NK-92 treated with Interleukin-12 subunit alpha and Interleukin-12 subunit beta, amount 100 ng/mL, for 24 hours (cell line): ENCODE data around the gene TMEM200A.

Experiments
- DNase-seq: peaks from one replicate; lab custom pipeline; 2025; lab: John Stamatoyannopoulos, UW

The TMEM200A gene

DNA sequence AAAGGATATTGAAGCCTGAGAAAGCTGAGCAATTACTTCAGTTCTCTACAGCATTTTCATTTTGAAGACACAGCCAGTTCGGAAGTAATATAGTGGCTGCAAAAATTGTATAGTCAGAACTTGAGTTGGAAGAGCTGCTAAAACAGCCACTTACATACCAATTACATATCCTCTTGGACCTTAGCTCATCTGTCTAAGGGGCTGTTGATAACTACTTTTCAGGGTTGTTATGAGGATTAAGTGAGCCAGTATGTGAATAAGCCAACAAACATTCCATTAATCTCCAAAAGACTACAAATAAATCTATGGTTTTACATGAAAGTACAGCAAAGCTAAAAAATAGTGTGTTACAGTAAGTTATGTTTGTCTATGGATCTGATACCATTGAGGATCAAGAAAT lies 59.7 kb downstream of the TMEM200A start:
- no peak for DNase-seq

GRCh38 chr6:130426066-130426721 lies 60.4 kb downstream of the TMEM200A start:
- no peak for DNase-seq

DNA sequence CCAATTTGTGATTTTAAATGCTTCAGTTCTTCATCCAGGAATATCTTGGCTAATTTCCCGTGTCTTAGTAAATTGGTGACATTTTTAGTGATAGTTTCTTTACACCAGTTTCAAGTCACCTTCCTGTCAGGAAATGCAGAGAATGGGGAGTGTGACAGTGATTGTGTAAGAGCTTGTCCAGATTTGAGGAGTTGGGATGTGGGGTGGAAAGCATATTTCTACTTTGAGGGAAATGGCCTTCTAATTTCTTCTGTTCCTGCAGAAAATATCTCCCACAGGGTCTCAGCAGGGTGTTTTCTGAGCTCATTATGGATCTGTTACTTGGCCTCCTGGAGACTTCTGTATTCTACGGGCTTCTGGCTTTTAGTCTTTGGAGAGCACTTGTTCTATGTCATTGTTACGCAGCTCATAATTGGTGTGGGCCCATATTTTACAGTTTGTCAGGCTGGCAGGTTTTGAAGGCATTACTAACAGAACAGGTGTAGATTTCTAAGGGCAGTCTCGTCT lies 65.6 kb downstream of the TMEM200A start:
- no peak for DNase-seq

DNA sequence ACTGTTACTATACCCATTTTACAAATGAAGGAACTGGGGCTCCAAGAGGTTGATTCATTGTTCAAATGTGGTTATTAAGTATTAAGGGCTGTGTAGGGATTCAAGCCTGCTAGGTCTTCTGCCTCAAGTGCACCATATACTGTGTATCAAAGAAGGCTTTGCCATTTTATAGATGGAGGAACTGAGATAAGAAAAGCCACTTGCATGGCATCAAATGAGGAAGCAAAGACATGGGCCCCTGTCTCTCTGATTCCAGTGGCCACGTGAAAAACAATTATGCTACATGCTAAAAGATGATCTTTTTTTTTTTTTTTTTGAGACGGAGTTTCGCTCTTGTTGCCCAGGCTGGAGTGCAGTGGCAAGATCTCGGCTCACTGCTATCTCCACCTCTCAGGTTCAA lies 67.0 kb downstream of the TMEM200A start:
- no peak for DNase-seq

GRCh38 chr6:130434174-130434873 lies 68.5 kb downstream of the TMEM200A start:
- no peak for DNase-seq

- no peak for DNase-seq
These were observed 69.4 kb downstream of the TMEM200A start for GRCh38 chr6:130435181-130435580.

DNA sequence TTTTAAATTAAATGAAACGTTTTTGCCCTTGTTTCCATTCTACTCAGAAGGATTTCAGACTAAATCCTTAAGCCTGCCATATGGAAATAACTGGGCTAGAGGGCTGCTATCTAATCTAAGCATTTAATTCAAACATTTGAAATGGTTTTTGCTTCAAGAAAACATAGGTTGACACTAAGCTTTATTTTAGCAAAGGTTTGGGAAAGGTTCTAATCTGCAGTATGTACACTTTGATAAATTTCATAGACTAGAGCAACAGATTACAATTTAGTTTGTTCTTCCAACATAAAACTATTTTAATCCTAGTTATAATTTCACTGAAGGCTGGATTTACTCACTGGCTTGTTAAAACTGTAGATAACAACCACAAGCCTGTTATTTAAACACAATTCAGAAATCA lies 72.1 kb downstream of the TMEM200A start:
- DNase-seq: no peak

DNA sequence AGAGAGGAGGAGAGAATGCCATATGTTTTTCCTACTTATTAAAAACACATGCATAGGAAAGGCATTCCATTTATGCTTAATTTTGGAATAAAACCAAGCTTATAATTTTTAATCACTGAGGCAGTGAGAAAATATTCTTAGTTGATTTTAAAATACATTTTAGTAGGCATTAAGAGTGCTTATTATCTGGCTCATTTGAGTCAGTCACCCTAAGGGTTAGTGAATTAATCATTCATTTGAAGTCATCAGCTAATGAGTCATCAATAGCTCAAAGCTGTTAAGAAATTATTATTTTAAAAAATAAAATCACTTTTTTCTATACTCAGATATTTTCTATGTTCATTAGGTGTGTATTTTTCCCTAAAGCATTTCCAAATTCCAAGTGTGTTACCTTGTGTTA lies 81.6 kb downstream of the TMEM200A start:
- no peak for DNase-seq

- no peak for DNase-seq
These were observed 86.5 kb downstream of the TMEM200A start for GRCh38 chr6:130452336-130452735.

GRCh38 chr6:130453230-130453629 lies 87.4 kb downstream of the TMEM200A start:
- DNase-seq: no peak

GRCh38 chr6:130457605-130458004 lies 91.8 kb downstream of the TMEM200A start:
- no peak for DNase-seq

- DNase-seq: no peak
These were observed 93.5 kb downstream of the TMEM200A start for GRCh38 chr6:130459316-130459715.

- no peak for DNase-seq
These were observed 95.1 kb downstream of the TMEM200A start for GRCh38 chr6:130460934-130461333.

GRCh38 chr6:130466052-130466747 lies 100.4 kb downstream of the TMEM200A start:
- no peak for DNase-seq

GRCh38 chr6:130466748-130467061 lies 100.9 kb downstream of the TMEM200A start:
- no peak for DNase-seq

DNA sequence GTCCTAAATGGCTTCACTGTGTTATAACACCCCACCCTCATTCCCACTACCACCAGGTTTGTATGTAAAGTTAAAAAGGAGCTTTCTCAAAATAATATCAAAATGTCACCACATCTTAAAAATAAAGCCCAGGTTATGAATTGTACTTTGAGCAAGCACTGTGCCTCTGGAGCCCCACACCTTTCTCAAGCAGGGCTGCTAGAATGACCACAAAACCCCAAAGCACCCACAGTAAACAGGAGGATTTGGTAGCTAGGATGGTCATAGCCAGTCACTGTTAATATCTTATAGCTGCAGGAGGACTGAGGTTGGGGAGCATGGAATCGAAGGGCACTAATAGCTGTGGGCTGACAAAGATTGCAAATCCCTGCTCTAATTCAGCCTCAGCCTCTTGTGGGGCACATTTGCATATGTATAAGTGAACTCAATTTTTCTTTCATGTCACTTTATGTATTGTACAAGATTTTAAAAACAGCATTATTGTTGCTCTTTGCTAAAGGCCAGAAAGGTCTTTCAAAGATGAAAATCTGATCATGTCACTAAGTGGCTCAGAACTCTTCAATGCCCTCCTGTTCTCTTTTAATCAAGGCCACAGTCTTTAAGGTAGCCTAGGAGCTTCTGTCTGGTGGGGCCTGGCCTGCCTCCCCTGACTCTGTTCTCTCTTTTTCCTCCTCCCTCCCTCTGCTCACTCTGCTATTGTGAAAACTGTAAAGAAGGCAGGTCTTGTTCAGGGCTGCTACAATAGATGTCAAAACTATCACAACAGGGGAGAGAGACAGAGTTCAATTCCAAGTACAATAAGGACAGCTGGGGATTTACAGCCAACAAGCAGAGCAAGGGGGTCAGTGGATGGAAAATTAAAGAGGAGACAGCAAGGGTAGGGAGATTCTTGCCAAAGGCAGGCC lies 101.6 kb downstream of the TMEM200A start:
- DNase-seq: no peak

- no peak for DNase-seq
These were observed 104.9 kb downstream of the TMEM200A start for GRCh38 chr6:130470766-130471165.

DNA sequence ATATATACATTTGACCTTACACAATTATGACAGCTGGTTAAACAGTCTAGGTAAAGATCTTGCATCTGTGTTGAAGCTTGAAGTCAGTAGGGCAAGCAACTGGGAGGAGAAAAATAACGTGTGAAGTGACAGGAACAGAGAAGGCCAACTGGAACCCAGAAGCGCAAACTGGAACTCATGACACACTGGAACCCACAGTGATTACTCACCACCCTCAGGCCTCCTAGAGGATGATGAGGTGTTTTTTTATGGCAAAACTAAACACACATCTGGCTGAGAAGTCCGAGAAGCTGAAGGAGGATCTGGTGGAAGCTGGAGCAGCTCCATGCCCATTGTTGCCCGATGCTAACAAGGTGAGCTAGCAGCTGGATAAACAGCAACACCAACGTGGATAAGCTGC lies 108.1 kb downstream of the TMEM200A start:
- no peak for DNase-seq

- DNase-seq: no peak
These were observed 117.0 kb downstream of the TMEM200A start for GRCh38 chr6:130482645-130483390.

DNA sequence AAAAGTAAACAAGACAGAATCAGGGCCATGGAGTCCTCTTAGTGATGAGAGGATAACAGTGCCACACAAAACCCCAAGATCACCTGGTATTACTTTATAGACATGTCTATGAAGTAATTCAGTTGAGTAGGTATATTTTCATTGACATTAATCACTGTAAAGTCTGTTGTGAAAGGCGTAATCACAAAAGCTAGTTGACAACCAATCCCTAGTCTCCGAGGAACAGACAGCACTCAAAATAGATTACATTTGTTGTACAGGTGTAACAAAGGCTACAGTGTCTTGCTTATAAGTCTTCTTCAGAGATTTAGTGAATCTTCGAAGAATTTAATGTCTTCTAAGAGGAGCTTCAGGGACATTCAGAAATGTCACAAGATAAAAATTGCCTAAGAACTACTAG lies 120.1 kb downstream of the TMEM200A start:
- no peak for DNase-seq

DNA sequence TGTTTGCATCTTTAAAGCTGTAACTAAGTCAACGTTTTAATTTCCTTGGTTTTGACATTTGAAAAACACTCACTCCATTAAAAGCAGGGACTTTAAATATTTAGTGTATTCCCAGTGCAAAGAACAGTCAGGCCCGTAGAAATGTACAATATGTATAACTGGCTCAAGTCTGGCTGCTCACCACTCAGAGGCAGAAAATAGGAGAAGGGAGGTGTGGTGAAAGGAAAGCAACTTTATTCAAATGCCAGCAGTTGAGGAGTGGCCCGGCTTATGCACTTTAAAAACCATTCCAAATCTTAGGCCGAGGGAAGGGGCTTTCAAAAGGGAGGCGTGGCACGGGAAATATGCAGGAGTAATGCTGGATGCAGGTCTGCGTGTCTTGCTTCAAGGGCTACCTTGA lies 120.6 kb downstream of the TMEM200A start:
- no peak for DNase-seq
